ENCODE data around the gene ACTR1B. TPM values are rescaled to one million over a fixed set of nuclear protein-coding genes. Genes with fewer than 3 reads are reported as not detected.

The ACTR1B gene
- total and polyA plus RNA-seq, 2 of the 4 experiments (the other 2 are of a cell fraction), result 40.5 to 68.8 TPM

- DNase-seq (no peak), ATAC-seq (ENCODE audit: low read depth) (no peak)
- no peak overlapping the region for H2AK5ac ChIP-seq (ENCODE audit: low read depth, low read length)
- CTCF ChIA-PET, result interaction anchor here (0.7 kb wide), 1 partner anchor 11 kb away, joined by 3 read pairs; no protein-coding TSS in a partner anchor
- no peaks in the 10 kb centered on the region for H3K36me3 ChIP-seq (ENCODE audit: control insufficient read depth, insufficient read depth, low read length)
- no peak overlapping the region for H3K4me2 ChIP-seq (ENCODE audit: low read depth, low read length)
- in situ Hi-C loops (cut with MboI; ENCODE audit: low sequenced_read_pairs) (no loop called here), intact Hi-C loops (cut with micrococcal nuclease) (no loop called here), dilution Hi-C loops (cut with HindIII; ENCODE audit: low sequenced_read_pairs, unreplicated experiment) (no loop called here)
- no peak overlapping the region for H2AK9ac ChIP-seq (replicated peaks; ENCODE audit: low read depth, low read length, poor library complexity)
- POLR2A ChIA-PET (ENCODE audit: unreplicated experiment), result no interaction called here
- H2BK5ac ChIP-seq (ENCODE audit: low read depth, low read length, poor library complexity, severe bottlenecking), result no peak overlapping the region
- H3K79me1 ChIP-seq (ENCODE audit: low read depth in 1 of 2, low read length in 2 of 2), result no peaks in the 10 kb centered on the region
- no peak overlapping the region for H2BK120ac ChIP-seq (ENCODE audit: low read depth, low read length)
- H4K91ac ChIP-seq (ENCODE audit: insufficient read depth, low read depth, low read length), result no peak overlapping the region
- H2BK15ac ChIP-seq (ENCODE audit: low read depth, low read length), result no peak overlapping the region
- H3K4ac ChIP-seq (ENCODE audit: low read depth, low read length), result no peak overlapping the region
- H3K9me3 ChIP-seq (ENCODE audit: control insufficient read depth, insufficient read depth, low read length), result no peaks in the 10 kb centered on the region
- H3K27me3 ChIP-seq (ENCODE audit: control insufficient read depth, insufficient read depth, low read length), result peaks cover 23% of the 10 kb centered on the region
- H3K27ac ChIP-seq (ENCODE audit: insufficient read depth, low read length), result no peak overlapping the region
- no peaks in the 10 kb centered on the region; the same call in 1 of the 2 replicates for H4K20me1 ChIP-seq (ENCODE audit: insufficient read depth, low read length)
- H4K8ac ChIP-seq (ENCODE audit: low read depth in 2 of 2, low read length in 2 of 2), result no peak overlapping the region
- no peak overlapping the region for H2AFZ ChIP-seq (replicated peaks; ENCODE audit: low read length, poor library complexity)
- H3K9me1 ChIP-seq (ENCODE audit: insufficient read depth, low read length), result no peaks in the 10 kb centered on the region
- H3K14ac ChIP-seq (replicated peaks; ENCODE audit: low read depth, low read length), result no peak overlapping the region
- no peak overlapping the region for H2BK20ac ChIP-seq (ENCODE audit: low read depth, low read length)
- H3K4me3 ChIP-seq (ENCODE audit: insufficient read depth, low read depth, low read length), result no peak overlapping the region
- no peak overlapping the region for H3K56ac ChIP-seq (ENCODE audit: extremely low read depth, insufficient read depth, low read length)
- no TSS peak for BruUV-seq (replicated peaks)
- H4K5ac ChIP-seq (ENCODE audit: low read depth, low read length), result no peak overlapping the region
- no peak overlapping the region for H3K9ac ChIP-seq (ENCODE audit: low read depth, low read length)
- TF ChIP-seq BHLHE40 (IDR thresholded peaks at IDR 0.05; ENCODE audit: low read depth, low read length) (no peak), NFE2L2 (IDR thresholded peaks at IDR 0.05; ENCODE audit: low read depth, low read length) (no peak), USF2 (IDR thresholded peaks at IDR 0.05; ENCODE audit: low read depth, low read length) (no peak), RFX5 (IDR thresholded peaks at IDR 0.05; ENCODE audit: low read depth, low read length) (no peak), MAZ (IDR thresholded peaks at IDR 0.05; ENCODE audit: borderline replicate concordance, low read depth, low read length) (no peak), POLR2A (IDR thresholded peaks at IDR 0.05; ENCODE audit: low read depth, low read length) (no peak), MAFK (IDR thresholded peaks at IDR 0.05; ENCODE audit: low read depth, low read length) (no peak), RAD21 (IDR thresholded peaks at IDR 0.05; ENCODE audit: low read length) (no peak), SMC3 (IDR thresholded peaks at IDR 0.05; ENCODE audit: low read depth, low read length) (no peak), CEBPB (IDR thresholded peaks at IDR 0.05; ENCODE audit: low read depth, low read length) (no peak), CHD1 (IDR thresholded peaks at IDR 0.05; ENCODE audit: low read depth, low read length) (no peak), FOS (IDR thresholded peaks at IDR 0.05; ENCODE audit: low read depth, low read length) (no peak), RCOR1 (IDR thresholded peaks at IDR 0.05; ENCODE audit: insufficient replicate concordance, low read length) (no peak), MXI1 (IDR thresholded peaks at IDR 0.05; ENCODE audit: borderline replicate concordance, low read depth, low read length) (no peak)
- TF ChIP-seq, protein P1, sequence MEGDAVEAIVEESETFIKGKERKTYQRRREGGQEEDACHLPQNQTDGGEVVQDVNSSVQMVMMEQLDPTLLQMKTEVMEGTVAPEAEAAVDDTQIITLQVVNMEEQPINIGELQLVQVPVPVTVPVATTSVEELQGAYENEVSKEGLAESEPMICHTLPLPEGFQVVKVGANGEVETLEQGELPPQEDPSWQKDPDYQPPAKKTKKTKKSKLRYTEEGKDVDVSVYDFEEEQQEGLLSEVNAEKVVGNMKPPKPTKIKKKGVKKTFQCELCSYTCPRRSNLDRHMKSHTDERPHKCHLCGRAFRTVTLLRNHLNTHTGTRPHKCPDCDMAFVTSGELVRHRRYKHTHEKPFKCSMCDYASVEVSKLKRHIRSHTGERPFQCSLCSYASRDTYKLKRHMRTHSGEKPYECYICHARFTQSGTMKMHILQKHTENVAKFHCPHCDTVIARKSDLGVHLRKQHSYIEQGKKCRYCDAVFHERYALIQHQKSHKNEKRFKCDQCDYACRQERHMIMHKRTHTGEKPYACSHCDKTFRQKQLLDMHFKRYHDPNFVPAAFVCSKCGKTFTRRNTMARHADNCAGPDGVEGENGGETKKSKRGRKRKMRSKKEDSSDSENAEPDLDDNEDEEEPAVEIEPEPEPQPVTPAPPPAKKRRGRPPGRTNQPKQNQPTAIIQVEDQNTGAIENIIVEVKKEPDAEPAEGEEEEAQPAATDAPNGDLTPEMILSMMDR (conservative IDR thresholded peaks at IDR 0.05; ENCODE audit: low read depth, low read length), result no peak
- TF ChIP-seq, protein P2, sequence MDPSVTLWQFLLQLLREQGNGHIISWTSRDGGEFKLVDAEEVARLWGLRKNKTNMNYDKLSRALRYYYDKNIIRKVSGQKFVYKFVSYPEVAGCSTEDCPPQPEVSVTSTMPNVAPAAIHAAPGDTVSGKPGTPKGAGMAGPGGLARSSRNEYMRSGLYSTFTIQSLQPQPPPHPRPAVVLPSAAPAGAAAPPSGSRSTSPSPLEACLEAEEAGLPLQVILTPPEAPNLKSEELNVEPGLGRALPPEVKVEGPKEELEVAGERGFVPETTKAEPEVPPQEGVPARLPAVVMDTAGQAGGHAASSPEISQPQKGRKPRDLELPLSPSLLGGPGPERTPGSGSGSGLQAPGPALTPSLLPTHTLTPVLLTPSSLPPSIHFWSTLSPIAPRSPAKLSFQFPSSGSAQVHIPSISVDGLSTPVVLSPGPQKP (IDR thresholded peaks at IDR 0.05; ENCODE audit: borderline replicate concordance, low read depth, low read length), result no peak
- no peaks in the 10 kb centered on the region for H3K4me1 ChIP-seq (ENCODE audit: control insufficient read depth, insufficient read depth, low read length)
- WGBS, 2 experiments (ENCODE audit: extremely low coverage in 2 of 2, insufficient read length in 1 of 2), result no CpG with 5 or more reads among the region's 6 CpGs
- no peak overlapping the region for H3K18ac ChIP-seq (ENCODE audit: low read depth, low read length)
- no peak overlapping the region for H3K23ac ChIP-seq (ENCODE audit: low read depth, low read length)
Measured at GRCh38 chr2:97711394-97711711, 47.5 kb upstream of the ACTR1B start.
